WTC11 (cell line): ENCODE results near the gene STARD7.

Experiments used
- CTCF ChIP-seq: fragments of 200-600 bp; IDR thresholded peaks from 2 replicates; pipeline ENCODE4 v1.8.0; 2022; ENCODE audit warnings: antibody characterized with exemption
- JAZF1 ChIP-seq: fragments of 250-450 bp; sonication (Bioruptor Pico); IDR thresholded peaks from 2 replicates; pipeline ENCODE4 v1.9.0; 2021; ENCODE audit warnings: moderate library complexity, mild to moderate bottlenecking, inconsistent platforms

- no peak for TF ChIP-seq CTCF
- TF ChIP-seq JAZF1 (CRISPR knock-in tag) = no peak
These were observed 65.3 kb downstream of the STARD7 start for GRCh38 chr2:96143231-96143847.
